B cell (primary cell): Measurements from ENCODE around the gene PACRG.

Experiments used
- CTCF ChIP-seq: fragments of 200-600 bp; IDR thresholded peaks from one replicate; pipeline ENCODE4 v1.8.0; 2022; ENCODE audit warnings: antibody characterized with exemption, mild to moderate bottlenecking
- EZH2 ChIP-seq: IDR thresholded peaks from 2 replicates; pipeline ENCODE4 v1.6.1; 2012; ENCODE audit warnings: borderline replicate concordance, low read depth, mild to moderate bottlenecking, moderate library complexity, low read length; ENCODE audit not compliant: insufficient read depth, poor library complexity, severe bottlenecking

GRCh38 chr6:163248051-163248450 is 520.3 kb downstream of the PACRG start:
- TF ChIP-seq CTCF = no peak
- no peak for TF ChIP-seq EZH2
